ENCODE results near the gene HMGXB4. TPM values are rescaled to one million over a fixed set of nuclear protein-coding genes. Genes with fewer than 3 reads are reported as not detected.

Gene HMGXB4
- total and polyA plus RNA-seq, 2 donors (not counting 1 experiment from before 2014, with no cell fraction given), result 5.9 to 25.2 TPM

- Mint-ChIP-seq H3K4me1 (no peaks in the 10 kb centered on the region), H3K27me3 (no peaks in the 10 kb centered on the region), H3K4me3 (no peak overlapping the region), H3K27ac (no peak overlapping the region), H3K9me3 (ENCODE audit: insufficient read depth) (no peaks in the 10 kb centered on the region)
- ATAC-seq (ENCODE audit: low read depth), result no peak
- Histone ChIP-seq H3K27me3 (replicated peaks in 1 of 4; ENCODE audit: control extremely low read depth in 1 of 4, control insufficient read depth in 3 of 4, insufficient read depth in 4 of 4, low read length in 3 of 4) (no peaks in the 10 kb centered on the region), H3K9ac (ENCODE audit: low read length) (no peak overlapping the region), H3K79me2 (ENCODE audit: control insufficient read depth, insufficient read depth, low read length) (peaks cover under 1% of the 10 kb centered on the region), H2AFZ (ENCODE audit: insufficient read depth, low read depth, low read length, poor library complexity, severe bottlenecking) (no peak overlapping the region), H3K4me1 (ENCODE audit: control insufficient read depth in 2 of 2, insufficient read depth in 2 of 2, low read length in 2 of 2) (no peaks in the 10 kb centered on the region), H4K20me1 (ENCODE audit: control insufficient read depth, insufficient read depth, low read length, poor library complexity, severe bottlenecking) (no peaks in the 10 kb centered on the region), H3K9me3 (ENCODE audit: control extremely low read depth in 1 of 3, control insufficient read depth in 2 of 3, insufficient read depth in 1 of 3, low read length in 2 of 3) (no peaks in the 10 kb centered on the region), H3K36me3 (replicated peaks in 1 of 2; ENCODE audit: control extremely low read depth in 1 of 2, control insufficient read depth in 1 of 2, extremely low read depth in 1 of 2, insufficient read depth in 2 of 2, low read length in 1 of 2) (peaks cover 13 to 17% of the 10 kb centered on the region in 2 experiments), H3K4me3 (ENCODE audit: control extremely low read depth in 1 of 5, extremely low read depth in 1 of 5, insufficient read depth in 1 of 5, low read depth in 2 of 5, low read length in 4 of 5) (no peak overlapping the region), H3K27ac (ENCODE audit: low read length in 2 of 2) (no peak overlapping the region), H3K4me2 (replicated peaks; ENCODE audit: low read depth, low read length, poor library complexity, severe bottlenecking) (no peak overlapping the region)
- 98% methylated on average over 5 of the region's 8 CpGs for WGBS (ENCODE audit: insufficient coverage)
- ChIA-PET CTCF (no interaction called here), POLR2A (no interaction called here)
- TF ChIP-seq CTCF (IDR thresholded peaks at IDR 0.05), result no peak
- no peak for TF ChIP-seq EZH2 (IDR thresholded peaks at IDR 0.05; ENCODE audit: borderline replicate concordance, insufficient read depth, low read depth, low read length, poor library complexity, severe bottlenecking)
- no peak for DNase-seq
- intact Hi-C loops (cut with micrococcal nuclease), result no loop called here
Observed at GRCh38 chr22:35274154-35274871, 17.0 kb downstream of the HMGXB4 start.

GRCh38 chr22:35275580-35275979 is 18.3 kb downstream of the HMGXB4 start:
- intact Hi-C loops (cut with micrococcal nuclease), result no loop called here
- no peaks in the 10 kb centered on the region for H3K4me1 ChIP-seq (ENCODE audit: control insufficient read depth in 2 of 2, insufficient read depth in 2 of 2, low read length in 2 of 2)
- H3K9ac ChIP-seq (ENCODE audit: low read length), result no peak overlapping the region
- no peak overlapping the region for H3K4me2 ChIP-seq (replicated peaks; ENCODE audit: low read depth, low read length, poor library complexity, severe bottlenecking)
- no peaks in the 10 kb centered on the region for H3K27me3 ChIP-seq (replicated peaks in 1 of 4; ENCODE audit: control extremely low read depth in 1 of 4, control insufficient read depth in 3 of 4, insufficient read depth in 4 of 4, low read length in 3 of 4)
- H4K20me1 ChIP-seq (ENCODE audit: control insufficient read depth, insufficient read depth, low read length, poor library complexity, severe bottlenecking), result no peaks in the 10 kb centered on the region
- POLR2A ChIA-PET, result no interaction called here
- no CpG with 5 or more reads among the region's 1 CpG for WGBS (ENCODE audit: insufficient coverage)
- CTCF ChIA-PET, result no interaction called here
- ATAC-seq (ENCODE audit: low read depth), result no peak
- H3K9me3 ChIP-seq (ENCODE audit: control extremely low read depth in 1 of 3, control insufficient read depth in 2 of 3, insufficient read depth in 1 of 3, low read length in 2 of 3), result no peaks in the 10 kb centered on the region
- H3K9me3 Mint-ChIP-seq (ENCODE audit: insufficient read depth), result no peaks in the 10 kb centered on the region
- no peak for TF ChIP-seq EZH2 (IDR thresholded peaks at IDR 0.05; ENCODE audit: borderline replicate concordance, insufficient read depth, low read depth, low read length, poor library complexity, severe bottlenecking)
- TF ChIP-seq CTCF (IDR thresholded peaks at IDR 0.05), result no peak
- DNase-seq, result no peak
- H3K36me3 ChIP-seq (replicated peaks in 1 of 2; ENCODE audit: control extremely low read depth in 1 of 2, control insufficient read depth in 1 of 2, extremely low read depth in 1 of 2, insufficient read depth in 2 of 2, low read length in 1 of 2), result peaks cover 13% of the 10 kb centered on the region in 2 experiments
- H3K27ac Mint-ChIP-seq, result no peak overlapping the region
- H3K27ac ChIP-seq (ENCODE audit: low read length in 2 of 2), result no peak overlapping the region
- no peaks in the 10 kb centered on the region for H3K4me1 Mint-ChIP-seq
- H3K4me3 ChIP-seq (ENCODE audit: control extremely low read depth in 1 of 5, extremely low read depth in 1 of 5, insufficient read depth in 1 of 5, low read depth in 2 of 5, low read length in 4 of 5), result no peak overlapping the region
- H3K79me2 ChIP-seq (ENCODE audit: control insufficient read depth, insufficient read depth, low read length), result peaks cover 9% of the 10 kb centered on the region
- H3K27me3 Mint-ChIP-seq, result no peaks in the 10 kb centered on the region
- H2AFZ ChIP-seq (ENCODE audit: insufficient read depth, low read depth, low read length, poor library complexity, severe bottlenecking), result no peak overlapping the region
- H3K4me3 Mint-ChIP-seq, result no peak overlapping the region

Data from B cell (primary cell).